ENCODE results near the gene KCNJ5.

Gene KCNJ5

GRCh38 chr11:128903248-128904061 lies 12.3 kb downstream of the KCNJ5 start:
- no peak overlapping the region for H3K4me3 ChIP-seq (replicated peaks; ENCODE audit: low read depth, low read length)

GRCh38 chr11:128904303-128904655 lies 13.1 kb downstream of the KCNJ5 start:
- TF ChIP-seq, protein P1, sequence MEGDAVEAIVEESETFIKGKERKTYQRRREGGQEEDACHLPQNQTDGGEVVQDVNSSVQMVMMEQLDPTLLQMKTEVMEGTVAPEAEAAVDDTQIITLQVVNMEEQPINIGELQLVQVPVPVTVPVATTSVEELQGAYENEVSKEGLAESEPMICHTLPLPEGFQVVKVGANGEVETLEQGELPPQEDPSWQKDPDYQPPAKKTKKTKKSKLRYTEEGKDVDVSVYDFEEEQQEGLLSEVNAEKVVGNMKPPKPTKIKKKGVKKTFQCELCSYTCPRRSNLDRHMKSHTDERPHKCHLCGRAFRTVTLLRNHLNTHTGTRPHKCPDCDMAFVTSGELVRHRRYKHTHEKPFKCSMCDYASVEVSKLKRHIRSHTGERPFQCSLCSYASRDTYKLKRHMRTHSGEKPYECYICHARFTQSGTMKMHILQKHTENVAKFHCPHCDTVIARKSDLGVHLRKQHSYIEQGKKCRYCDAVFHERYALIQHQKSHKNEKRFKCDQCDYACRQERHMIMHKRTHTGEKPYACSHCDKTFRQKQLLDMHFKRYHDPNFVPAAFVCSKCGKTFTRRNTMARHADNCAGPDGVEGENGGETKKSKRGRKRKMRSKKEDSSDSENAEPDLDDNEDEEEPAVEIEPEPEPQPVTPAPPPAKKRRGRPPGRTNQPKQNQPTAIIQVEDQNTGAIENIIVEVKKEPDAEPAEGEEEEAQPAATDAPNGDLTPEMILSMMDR (IDR thresholded peaks at IDR 0.05; ENCODE audit: insufficient read depth, low read length, poor library complexity, severe bottlenecking), result no peak
- H3K36me3 ChIP-seq (ENCODE audit: control insufficient read depth, insufficient read depth, low read length), result no peaks in the 10 kb centered on the region
- H3K27me3 ChIP-seq (replicated peaks; ENCODE audit: control insufficient read depth, insufficient read depth, low read length), result peaks cover 3% of the 10 kb centered on the region; the same call in 1 of the 2 replicates
- DNase-seq (ENCODE audit: extremely low read depth, insufficient read length), result no peak
- H3K4me3 ChIP-seq (replicated peaks; ENCODE audit: low read depth, low read length), result no peak overlapping the region

More at GRCh38 chr11:128903248-128904061, 12.3 kb downstream of the KCNJ5 start:
- peaks cover 3% of the 10 kb centered on the region; the same call in 1 of the 2 replicates for H3K27me3 ChIP-seq (replicated peaks; ENCODE audit: control insufficient read depth, insufficient read depth, low read length)
- TF ChIP-seq, protein P1 (IDR thresholded peaks at IDR 0.05; ENCODE audit: insufficient read depth, low read length, poor library complexity, severe bottlenecking), result no peak
- H3K36me3 ChIP-seq (ENCODE audit: control insufficient read depth, insufficient read depth, low read length), result no peaks in the 10 kb centered on the region
- no peak for DNase-seq (ENCODE audit: extremely low read depth, insufficient read length)

GRCh38 chr11:128904656-128905344 lies 13.6 kb downstream of the KCNJ5 start:
- Histone ChIP-seq H3K4me3 (replicated peaks; ENCODE audit: low read depth, low read length) (peak overlapping the region; percentile 52), H3K36me3 (ENCODE audit: control insufficient read depth, insufficient read depth, low read length) (no peaks in the 10 kb centered on the region), H3K27me3 (replicated peaks; ENCODE audit: control insufficient read depth, insufficient read depth, low read length) (peaks cover 3% of the 10 kb centered on the region; the same call in 1 of the 2 replicates)
- TF ChIP-seq, protein P1 (IDR thresholded peaks at IDR 0.05; ENCODE audit: insufficient read depth, low read length, poor library complexity, severe bottlenecking), result no peak
- no peak for DNase-seq (ENCODE audit: extremely low read depth, insufficient read length)

DNA sequence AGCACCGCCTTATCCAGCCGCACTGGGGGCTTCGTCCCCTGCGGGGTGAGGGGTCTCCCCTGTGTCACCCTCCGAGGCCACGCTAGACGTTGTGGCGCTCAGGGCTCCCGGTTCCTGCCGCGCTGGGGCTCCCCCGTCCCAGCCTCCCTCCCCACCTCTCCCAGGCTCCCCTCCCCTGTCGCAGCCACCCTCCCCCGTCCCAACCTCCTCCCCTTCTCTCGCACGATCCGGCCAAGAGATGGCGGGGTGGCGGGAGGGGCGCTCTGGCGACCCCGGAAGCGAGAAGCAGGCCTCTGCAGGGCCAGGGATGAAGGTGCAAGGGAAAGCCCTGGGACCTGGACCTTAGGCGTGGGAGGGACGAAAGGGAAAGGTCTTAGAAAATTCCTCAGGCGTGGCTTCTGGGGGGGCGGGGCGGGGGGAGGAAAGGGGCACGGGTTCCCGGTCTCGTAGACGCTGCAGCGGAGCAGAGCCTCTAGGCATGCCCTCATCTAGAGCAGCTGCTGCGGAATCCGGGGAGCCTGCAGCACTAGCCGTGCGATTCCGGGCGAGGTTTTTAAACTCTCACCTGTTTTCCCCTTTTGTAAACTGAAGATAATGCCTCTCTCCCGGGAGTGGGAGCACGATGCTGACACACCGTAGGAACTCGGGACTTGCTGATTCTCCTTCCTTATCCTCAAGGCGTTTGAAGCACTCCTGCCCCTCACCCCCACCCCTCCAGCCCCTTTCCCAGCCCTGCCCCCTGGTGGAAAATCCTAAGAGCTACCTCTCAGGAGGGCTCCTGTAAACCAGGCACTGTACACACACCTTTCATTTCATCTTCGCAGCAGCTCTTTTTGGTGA lies 14.4 kb downstream of the KCNJ5 start:
- TF ChIP-seq, protein P1 (IDR thresholded peaks at IDR 0.05; ENCODE audit: insufficient read depth, low read length, poor library complexity, severe bottlenecking), result peak; percentile 66
- DNase-seq (ENCODE audit: extremely low read depth, insufficient read length), result no peak
- H3K27me3 ChIP-seq (replicated peaks; ENCODE audit: control insufficient read depth, insufficient read depth, low read length), result peaks cover 3% of the 10 kb centered on the region; the same call in 1 of the 2 replicates

DNA sequence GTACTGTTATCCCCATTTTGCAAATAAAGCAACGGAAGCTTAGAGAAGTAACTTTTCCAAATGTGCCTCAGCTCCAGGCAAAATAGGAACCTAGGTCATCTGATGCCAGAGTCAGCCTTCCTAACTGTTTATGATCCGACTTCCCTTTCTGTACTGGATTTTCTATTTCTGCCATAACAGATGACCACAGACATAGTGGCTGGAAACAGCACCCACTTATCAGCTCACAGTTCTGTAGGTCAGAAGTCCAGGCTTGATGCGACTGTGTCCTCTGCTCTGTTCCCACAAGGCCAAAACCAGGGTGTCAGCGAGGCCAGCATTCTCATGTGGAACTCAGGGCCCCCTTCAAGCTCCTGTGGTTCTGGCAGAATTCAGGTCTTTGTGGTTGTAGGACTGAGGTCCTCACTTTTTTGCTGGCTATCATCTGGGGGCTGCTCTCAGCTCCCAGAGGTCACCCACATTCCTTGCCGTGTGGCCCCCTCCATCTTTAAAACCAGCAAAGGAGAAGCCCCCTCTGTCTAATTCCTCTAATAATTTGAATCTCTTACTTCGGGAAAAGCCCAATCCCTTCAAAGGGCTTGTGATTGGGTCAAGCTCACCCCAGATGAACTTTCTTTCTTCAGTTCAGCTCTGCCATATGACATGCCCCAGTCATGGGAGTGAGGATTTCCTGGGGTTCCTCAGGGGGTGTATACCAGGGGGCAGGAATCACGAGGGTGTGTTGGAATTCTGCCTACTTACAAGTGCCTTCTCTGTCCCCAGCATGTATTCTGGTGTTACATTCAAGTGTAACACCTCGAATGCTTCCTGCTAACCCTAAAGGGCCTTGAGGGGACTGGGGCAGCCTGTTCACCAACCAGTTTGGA lies 15.3 kb downstream of the KCNJ5 start:
- H3K4me3 ChIP-seq (replicated peaks; ENCODE audit: low read depth, low read length), result no peak overlapping the region
- H3K36me3 ChIP-seq (ENCODE audit: control insufficient read depth, insufficient read depth, low read length), result no peaks in the 10 kb centered on the region
- DNase-seq (ENCODE audit: extremely low read depth, insufficient read length), result no peak
- H3K27me3 ChIP-seq (replicated peaks; ENCODE audit: control insufficient read depth, insufficient read depth, low read length), result peaks cover 3% of the 10 kb centered on the region; the same call in 1 of the 2 replicates
- TF ChIP-seq, protein P1 (IDR thresholded peaks at IDR 0.05; ENCODE audit: insufficient read depth, low read length, poor library complexity, severe bottlenecking), result no peak

More for the DNA sequence above, 14.4 kb downstream of the KCNJ5 start:
- peak overlapping the region; percentile 52 for H3K4me3 ChIP-seq (replicated peaks; ENCODE audit: low read depth, low read length)
- H3K36me3 ChIP-seq (ENCODE audit: control insufficient read depth, insufficient read depth, low read length), result no peaks in the 10 kb centered on the region
